ENCODE results near the gene ZMYM2. TPM values are rescaled to one million over a fixed set of nuclear protein-coding genes. Genes with fewer than 3 reads are reported as not detected.

The ZMYM2 gene
- total and polyA plus RNA-seq, 7 donors, result 10.4 to 70.3 (median 64.6) TPM

DNA sequence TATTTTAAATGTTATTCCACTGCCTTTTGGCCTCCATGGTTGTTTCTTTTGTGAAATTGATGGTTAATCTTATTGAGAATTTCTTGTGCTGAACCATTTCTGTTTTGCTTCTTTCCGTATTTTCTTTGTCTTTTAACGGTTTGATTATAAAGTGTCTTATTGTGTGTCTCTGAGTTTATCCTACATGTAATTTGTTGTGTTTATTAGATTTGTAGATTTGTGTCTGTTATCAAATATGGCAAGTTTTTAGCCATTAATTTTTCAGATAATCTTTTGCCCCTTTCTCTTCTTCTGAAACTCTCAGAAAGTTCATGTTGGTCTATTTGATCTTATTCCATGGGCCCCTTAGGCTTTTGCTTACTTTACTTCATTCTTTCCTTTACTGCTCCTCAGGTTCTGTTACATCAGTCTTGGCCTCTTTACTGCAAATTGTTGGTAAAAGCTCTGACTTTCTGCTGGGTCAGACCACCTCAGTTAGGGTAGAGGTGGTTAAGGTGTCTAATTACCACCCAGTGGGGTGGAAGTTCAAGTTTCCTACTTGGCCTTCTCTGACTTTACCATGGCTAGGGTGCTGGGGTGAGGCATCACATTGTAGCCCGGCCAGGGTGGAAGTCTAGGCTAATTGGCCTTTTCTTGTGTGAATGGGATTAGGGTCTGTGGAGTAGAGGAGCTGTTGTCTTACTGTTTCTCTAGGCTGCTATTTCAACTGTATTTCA, 58.3 kb downstream of the ZMYM2 start:
- 95 to 96% methylated on average over 3 of the region's 3 CpGs for WGBS, 2 donors
- peaks cover 0 to 67% (median 5%) of the 10 kb centered on the region in 4 donors for H3K36me3 ChIP-seq
- H3K4me1 ChIP-seq, result no peaks in the 10 kb centered on the region
- no peak overlapping the region for H3K4me3 ChIP-seq
- TF ChIP-seq EP300 (IDR thresholded peaks at IDR 0.05) (no peak), CTCF (IDR thresholded peaks at IDR 0.05) (no peak)
- H3K9me3 ChIP-seq, result peaks cover 0 to 13% (median 2%) of the 10 kb centered on the region in 4 donors
- no peak for DNase-seq
- no peaks in the 10 kb centered on the region for H3K27me3 ChIP-seq
- intact Hi-C loops (cut with DNase I), result no loop called here
- H3K27ac ChIP-seq, result no peak overlapping the region

DNA sequence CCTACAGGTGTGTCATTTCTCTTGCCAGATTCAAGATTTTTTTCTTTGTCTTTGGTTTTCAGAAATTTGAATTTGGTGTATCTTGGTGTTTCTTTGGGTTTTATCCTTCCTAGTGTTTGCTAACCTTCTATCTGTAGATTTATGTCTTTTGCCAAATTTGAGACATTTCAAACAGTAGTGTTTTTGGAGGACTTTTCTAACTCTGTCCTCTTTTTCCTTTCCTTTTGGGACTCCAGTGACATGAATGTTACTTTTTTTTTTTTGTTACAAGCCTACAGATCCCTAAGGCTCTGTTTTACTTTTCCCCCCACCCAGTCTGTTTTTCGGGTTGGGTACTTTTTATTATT, 58.8 kb downstream of the ZMYM2 start:
- Histone ChIP-seq H3K27ac (no peak overlapping the region), H3K27me3 (no peaks in the 10 kb centered on the region), H3K36me3 (peaks cover 0 to 62% (median 5%) of the 10 kb centered on the region in 4 donors), H3K4me1 (no peaks in the 10 kb centered on the region), H3K4me3 (no peak overlapping the region), H3K9me3 (peaks cover 0 to 13% (median 2%) of the 10 kb centered on the region in 4 donors)
- no peak for TF ChIP-seq CTCF (IDR thresholded peaks at IDR 0.05)
- no peak for TF ChIP-seq POLR2AphosphoS5 (IDR thresholded peaks at IDR 0.05)
- no peak for TF ChIP-seq POLR2A (IDR thresholded peaks at IDR 0.05)
- no peak for TF ChIP-seq EP300 (IDR thresholded peaks at IDR 0.05)
- WGBS, 2 donors, result 95 to 96% methylated on average over 1 of the region's 1 CpG
- no peak for DNase-seq
- intact Hi-C loops (cut with DNase I), result no loop called here

DNA sequence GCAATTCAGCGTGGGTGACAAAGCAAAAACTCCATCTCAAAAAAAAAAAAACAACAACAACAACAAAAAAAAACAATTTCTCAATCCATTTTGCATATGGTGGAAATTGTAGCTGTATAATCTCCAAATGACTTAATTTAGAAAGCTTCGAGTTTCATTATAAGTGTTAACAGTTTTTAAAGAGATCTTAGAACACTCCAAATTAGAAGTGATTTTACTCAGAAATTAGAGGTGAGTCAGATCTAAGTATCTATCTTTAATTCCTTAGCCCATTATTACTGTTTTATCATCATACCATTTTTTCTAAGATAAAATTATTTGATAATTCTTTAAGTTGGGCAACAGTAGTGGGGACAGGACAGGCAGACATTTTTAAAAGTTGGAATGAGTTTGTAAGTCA, 60.5 kb downstream of the ZMYM2 start:
- no peak overlapping the region for H3K4me3 ChIP-seq
- H3K4me1 ChIP-seq, result no peaks in the 10 kb centered on the region
- intact Hi-C loops (cut with DNase I), result no loop called here
- peaks cover 0 to 49% (median 5%) of the 10 kb centered on the region in 4 donors for H3K36me3 ChIP-seq
- no peaks in the 10 kb centered on the region for H3K27me3 ChIP-seq
- WGBS, 2 donors, result 88 to 91% methylated on average over 2 of the region's 2 CpGs
- TF ChIP-seq POLR2AphosphoS5 (IDR thresholded peaks at IDR 0.05) (no peak), POLR2A (IDR thresholded peaks at IDR 0.05) (no peak), CTCF (IDR thresholded peaks at IDR 0.05) (no peak), EP300 (IDR thresholded peaks at IDR 0.05) (no peak)
- H3K27ac ChIP-seq, result no peak overlapping the region
- peaks cover 0 to 13% (median 2%) of the 10 kb centered on the region in 4 donors for H3K9me3 ChIP-seq
- no peak for DNase-seq

- H3K4me1 ChIP-seq, result no peaks in the 10 kb centered on the region
- intact Hi-C loops (cut with DNase I), result no loop called here
- no peaks in the 10 kb centered on the region for H3K9me3 ChIP-seq
- H3K27ac ChIP-seq, result no peak overlapping the region
- 75 to 89% methylated on average over 2 of the region's 2 CpGs for WGBS, 2 donors
- DNase-seq, result no peak
- H3K36me3 ChIP-seq, result peaks cover 0 to 62% (median 0%) of the 10 kb centered on the region in 4 donors
- H3K4me3 ChIP-seq, result no peak overlapping the region
- no peaks in the 10 kb centered on the region for H3K27me3 ChIP-seq
- TF ChIP-seq POLR2AphosphoS5 (IDR thresholded peaks at IDR 0.05) (no peak), EP300 (IDR thresholded peaks at IDR 0.05) (no peak), POLR2A (IDR thresholded peaks at IDR 0.05) (no peak), CTCF (IDR thresholded peaks at IDR 0.05) (no peak)
Measured at GRCh38 chr13:20024702-20025101, 66.2 kb downstream of the ZMYM2 start.

GRCh38 chr13:20028953-20029352, 70.4 kb downstream of the ZMYM2 start:
- H3K36me3 ChIP-seq, result peaks cover 0 to 77% (median 8%) of the 10 kb centered on the region in 4 donors
- no peak overlapping the region for H3K27ac ChIP-seq
- whole genome bisulfite sequencing, 2 donors, result 86 to 92% methylated on average over 4 of the region's 4 CpGs
- no peak overlapping the region for H3K4me3 ChIP-seq
- H3K27me3 ChIP-seq, result no peaks in the 10 kb centered on the region
- no peak for DNase-seq
- H3K9me3 ChIP-seq, result no peaks in the 10 kb centered on the region
- no peak for TF ChIP-seq POLR2A (IDR thresholded peaks at IDR 0.05)
- no peak for TF ChIP-seq CTCF (IDR thresholded peaks at IDR 0.05)
- TF ChIP-seq POLR2AphosphoS5 (IDR thresholded peaks at IDR 0.05), result no peak
- TF ChIP-seq EP300 (IDR thresholded peaks at IDR 0.05), result no peak
- intact Hi-C loops (cut with DNase I), result no loop called here
- H3K4me1 ChIP-seq, result no peaks in the 10 kb centered on the region
